ENCODE measurements around the gene COL21A1.

- no peak for TF ChIP-seq CTCF (conservative IDR thresholded peaks at IDR 0.05; ENCODE audit: low read depth, low read length)
- TF ChIP-seq EZH2 (IDR thresholded peaks at IDR 0.05; ENCODE audit: borderline replicate concordance, low read depth, low read length, poor library complexity, severe bottlenecking) = no peak
Measured at GRCh38 chr6:56033401-56033800, 214.0 kb downstream of the COL21A1 start.

Measured in A673 (cell line).